Measurements from ENCODE around the gene C14orf93. TPM values are rescaled to one million over a fixed set of nuclear protein-coding genes. Genes with fewer than 3 reads are reported as not detected.

C14orf93 gene
- total and polyA plus RNA-seq, 9 of the 15 experiments (the other 6 are each of a cell fraction or from before 2014, with no cell fraction given): 2.2 to 22.4 (median 16.1) TPM

DNA sequence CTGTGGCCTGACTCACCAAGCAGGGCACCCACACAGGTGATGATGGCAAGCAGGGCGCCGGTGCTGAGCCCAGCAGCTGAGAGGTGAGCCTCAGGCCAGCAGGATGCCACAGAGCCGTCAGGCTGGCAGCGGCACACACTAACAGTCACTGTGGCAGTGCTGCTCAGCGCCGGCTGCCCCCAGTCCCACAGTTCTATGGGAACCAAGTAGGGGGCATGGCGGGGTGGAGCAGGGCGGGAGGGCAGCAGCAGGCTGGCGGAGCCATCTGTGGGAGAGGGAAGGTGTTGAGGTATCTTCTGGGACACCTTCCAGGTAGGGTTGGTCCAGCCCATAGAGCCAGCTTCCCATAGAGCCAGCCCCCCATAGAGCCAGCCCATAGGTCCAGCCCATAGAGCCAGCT lies 39.1 kb upstream of the C14orf93 start:
- Histone ChIP-seq H3K9me1 (ENCODE audit: control insufficient read depth, insufficient read depth, low read length) (no peaks in the 10 kb centered on the region), H3K27ac (ENCODE audit: extremely low read depth, low read depth, low read length) (no peak overlapping the region), H4K20me1 (replicated peaks; ENCODE audit: control insufficient read depth, insufficient read depth, low read length) (no peaks in the 10 kb centered on the region), H3K4me1 (replicated peaks in 1 of 2; ENCODE audit: control insufficient read depth in 2 of 2, insufficient read depth in 2 of 2, low read length in 2 of 2) (peaks cover 15 to 34% of the 10 kb centered on the region in 2 experiments), H3K9ac (ENCODE audit: insufficient read depth in 1 of 2, low read depth in 2 of 2, low read length in 2 of 2) (no peak overlapping the region), H3K27me3 (ENCODE audit: control insufficient read depth in 2 of 2, insufficient read depth in 2 of 2, low read length in 2 of 2) (no peaks in the 10 kb centered on the region), H2AFZ (ENCODE audit: low read depth, low read length) (no peak overlapping the region), H3K9me3 (replicated peaks; ENCODE audit: control insufficient read depth, insufficient read depth, low read depth, low read length) (no peaks in the 10 kb centered on the region), H3K79me2 (ENCODE audit: control insufficient read depth, insufficient read depth, low read length) (no peaks in the 10 kb centered on the region), H3K4me2 (ENCODE audit: insufficient read depth, low read length) (no peak overlapping the region), H3K4me3 (no peak overlapping the region), H3K36me3 (ENCODE audit: control insufficient read depth, insufficient read depth, low read length) (peaks cover 5% of the 10 kb centered on the region; the same call in 1 of the 3 replicates)
- FAIRE-seq: no peak
- BruUV-seq (replicated peaks): no TSS peak
- in situ Hi-C loops (cut with MboI): no loop called here
- TF ChIP-seq DACH1 (IDR thresholded peaks at IDR 0.05; ENCODE audit: partially characterized antibody) (no peak), ZFPM2 (CRISPR knock-in tag; IDR thresholded peaks at IDR 0.05) (no peak), ARID3A (IDR thresholded peaks at IDR 0.05; ENCODE audit: borderline replicate concordance, low read depth, low read length) (no peak), BDP1 (IDR thresholded peaks at IDR 0.05; ENCODE audit: insufficient read depth, insufficient read length) (no peak), ZNF146 (CRISPR knock-in tag; IDR thresholded peaks at IDR 0.05; ENCODE audit: unreplicated experiment) (no peak), ZNF589 (CRISPR knock-in tag; IDR thresholded peaks at IDR 0.05; ENCODE audit: low read depth) (no peak), ZNF274 (IDR thresholded peaks at IDR 0.05; ENCODE audit: borderline replicate concordance, low read depth, low read length) (no peak)
- TF ChIP-seq, protein P1, sequence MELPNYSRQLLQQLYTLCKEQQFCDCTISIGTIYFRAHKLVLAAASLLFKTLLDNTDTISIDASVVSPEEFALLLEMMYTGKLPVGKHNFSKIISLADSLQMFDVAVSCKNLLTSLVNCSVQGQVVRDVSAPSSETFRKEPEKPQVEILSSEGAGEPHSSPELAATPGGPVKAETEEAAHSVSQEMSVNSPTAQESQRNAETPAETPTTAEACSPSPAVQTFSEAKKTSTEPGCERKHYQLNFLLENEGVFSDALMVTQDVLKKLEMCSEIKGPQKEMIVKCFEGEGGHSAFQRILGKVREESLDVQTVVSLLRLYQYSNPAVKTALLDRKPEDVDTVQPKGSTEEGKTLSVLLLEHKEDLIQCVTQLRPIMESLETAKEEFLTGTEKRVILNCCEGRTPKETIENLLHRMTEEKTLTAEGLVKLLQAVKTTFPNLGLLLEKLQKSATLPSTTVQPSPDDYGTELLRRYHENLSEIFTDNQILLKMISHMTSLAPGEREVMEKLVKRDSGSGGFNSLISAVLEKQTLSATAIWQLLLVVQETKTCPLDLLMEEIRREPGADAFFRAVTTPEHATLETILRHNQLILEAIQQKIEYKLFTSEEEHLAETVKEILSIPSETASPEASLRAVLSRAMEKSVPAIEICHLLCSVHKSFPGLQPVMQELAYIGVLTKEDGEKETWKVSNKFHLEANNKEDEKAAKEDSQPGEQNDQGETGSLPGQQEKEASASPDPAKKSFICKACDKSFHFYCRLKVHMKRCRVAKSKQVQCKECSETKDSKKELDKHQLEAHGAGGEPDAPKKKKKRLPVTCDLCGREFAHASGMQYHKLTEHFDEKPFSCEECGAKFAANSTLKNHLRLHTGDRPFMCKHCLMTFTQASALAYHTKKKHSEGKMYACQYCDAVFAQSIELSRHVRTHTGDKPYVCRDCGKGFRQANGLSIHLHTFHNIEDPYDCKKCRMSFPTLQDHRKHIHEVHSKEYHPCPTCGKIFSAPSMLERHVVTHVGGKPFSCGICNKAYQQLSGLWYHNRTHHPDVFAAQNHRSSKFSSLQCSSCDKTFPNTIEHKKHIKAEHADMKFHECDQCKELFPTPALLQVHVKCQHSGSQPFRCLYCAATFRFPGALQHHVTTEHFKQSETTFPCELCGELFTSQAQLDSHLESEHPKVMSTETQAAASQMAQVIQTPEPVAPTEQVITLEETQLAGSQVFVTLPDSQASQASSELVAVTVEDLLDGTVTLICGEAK (IDR thresholded peaks at IDR 0.05): no peak
- TF ChIP-seq, protein P1 (CRISPR knock-in tag; IDR thresholded peaks at IDR 0.05): no peak
- 88% methylated on average over 2 of the region's 9 CpGs for WGBS (ENCODE audit: insufficient coverage, low coverage, missing lambda C conversion rate)
- ATAC-seq: no peak
- intact Hi-C loops (cut with micrococcal nuclease): no loop called here
- CTCF ChIA-PET (ENCODE audit: low intra/inter-chr PET ratio): interaction anchor here (0.6 kb wide), 1 partner anchor 59 kb away, joined by 3 read pairs; no protein-coding TSS in a partner anchor
- POLR2A ChIA-PET: interaction anchor here (0.6 to 1.0 kb wide), 2 partner anchors 42 to 167 kb away, joined by 3 to 6 read pairs; no protein-coding TSS in a partner anchor
- DNase-seq (ENCODE audit: extremely low read depth in 1 of 4, low spot score in 3 of 4): no peak
